Esophagus muscularis mucosa (tissue), 4 donors: ENCODE data around the gene DOCK1. TPM values are rescaled to one million over a fixed set of nuclear protein-coding genes. Genes with fewer than 3 reads are reported as not detected.

Source experiments
- DNase-seq: peaks from one replicate; pipeline ENCODE4 v3.0.0-alpha.2; 2017; ENCODE audit errors: extremely low spot score
- H3K27ac ChIP-seq, 4 donors: fragments of 200-600 bp; sonication (generic); replicated peaks in 1 of 4; 1 replicate in 3 of 4; 2 replicates in 1 of 4; pipeline ENCODE4 v1.5.1; 2016 to 2019; ENCODE audit warnings: mild to moderate bottlenecking in 1 of 4
- H3K27me3 ChIP-seq, 4 donors: fragments of 200-600 bp; sonication (generic); one replicate each; pipeline versions ENCODE4 v1.5.1 to v1.6.0; 2016 to 2019
- H3K36me3 ChIP-seq, 4 donors: fragments of 200-600 bp; sonication (generic); one replicate each; pipeline ENCODE4 v1.5.1; 2016 to 2019
- H3K4me1 ChIP-seq, 4 donors: fragments of 200-600 bp; sonication (generic); one replicate each; pipeline ENCODE4 v1.5.1; 2016 to 2019
- H3K4me3 ChIP-seq, 4 donors: fragments of 200-600 bp; sonication (generic); 1 replicate in 2 of 4; 2 replicates in 2 of 4; pipeline ENCODE4 v1.5.1; 2016 to 2019; ENCODE audit warnings: mild to moderate bottlenecking in 4 of 4, moderate library complexity in 1 of 4
- H3K9me3 ChIP-seq, 4 donors: fragments of 200-600 bp; sonication (generic); 1 replicate in 3 of 4; 2 replicates in 1 of 4; pipeline ENCODE4 v1.5.1; 2016 to 2019
- CTCF ChIP-seq, 3 experiments: fragments of 200-600 bp in 2 of 3; fragments of 450-650 bp in 1 of 3; sonication (generic) in 2 of 3; IDR thresholded peaks; one replicate each; pipeline ENCODE4 v1.5.1; 2017 to 2019; ENCODE audit warnings: antibody characterized with exemption in 3 of 3, mild to moderate bottlenecking in 2 of 3, moderate library complexity in 1 of 3
- EP300 ChIP-seq: sonication (generic); formaldehyde crosslinking; IDR thresholded peaks from one replicate; pipeline ENCODE4 v1.6.1; 2017; ENCODE audit warnings: antibody characterized with exemption
- POLR2A ChIP-seq: fragments of 450-650 bp; IDR thresholded peaks from one replicate; pipeline ENCODE4 v1.6.1; 2017; ENCODE audit warnings: antibody characterized with exemption, moderate library complexity, mild to moderate bottlenecking, low read depth
- POLR2AphosphoS5 ChIP-seq, 2 donors: sonication (generic); formaldehyde crosslinking; IDR thresholded peaks; one replicate each; pipeline ENCODE4 v1.6.1; 2017; ENCODE audit warnings: antibody characterized with exemption in 2 of 2
- WGBS: methylation state at CpG from one replicate; pipeline ENCODE4 v1.1.5; 2018; 5-methylcytosine and 5-hydroxymethylcytosine counted together
- intact Hi-C: fragments of 100-400 bp; cut with DNase I; formaldehyde crosslinking; loops from one replicate; pipeline ENCODE4 v1.15.1; 2023
- total RNA-seq, 4 donors: library from RNA; depleted of rRNA; stranded (reverse); fragments of >200 nt; gene quantifications; one replicate each; pipeline versions ENCODE4 v1.1.0 to v1.2.1, GENCODE V29; 2016

Gene DOCK1
- total RNA-seq, 4 donors from 2014 or later: 41.4 to 60.3 (median 55.3) TPM

- Histone ChIP-seq H3K27ac (no peak overlapping the region), H3K4me3 (no peak overlapping the region), H3K4me1 (no peaks in the 10 kb centered on the region), H3K27me3 (no peaks in the 10 kb centered on the region), H3K9me3 (no peaks in the 10 kb centered on the region), H3K36me3 (peaks cover 4 to 20% (median 17%) of the 10 kb centered on the region in 4 donors)
- 73% methylated on average over 1 of the region's 1 CpG for WGBS
- intact Hi-C loops: no loop called here
- TF ChIP-seq POLR2AphosphoS5 (IDR thresholded peaks at IDR 0.05) (no peak), EP300 (no peak), POLR2A (no peak), CTCF (IDR thresholded peaks at IDR 0.05) (no peak)
- no peak for DNase-seq
Observed at GRCh38 chr10:127354992-127355391, 449.8 kb downstream of the DOCK1 start.

- intact Hi-C loops: no loop called here
- no peak for DNase-seq
- TF ChIP-seq EP300: no peak
- no peak for TF ChIP-seq CTCF (IDR thresholded peaks at IDR 0.05)
- TF ChIP-seq POLR2A: no peak
- no peak for TF ChIP-seq POLR2AphosphoS5 (IDR thresholded peaks at IDR 0.05)
- no peak overlapping the region for H3K4me3 ChIP-seq
- H3K4me1 ChIP-seq: no peaks in the 10 kb centered on the region
- H3K9me3 ChIP-seq: no peaks in the 10 kb centered on the region
- no peaks in the 10 kb centered on the region for H3K27me3 ChIP-seq
- no peak overlapping the region for H3K27ac ChIP-seq
- H3K36me3 ChIP-seq: peaks cover 4 to 20% (median 17%) of the 10 kb centered on the region in 4 donors
- WGBS: 73% methylated on average over 6 of the region's 6 CpGs
Observed at GRCh38 chr10:127356360-127356759, 451.1 kb downstream of the DOCK1 start.

GRCh38 chr10:127357265-127357664 lies 452.0 kb downstream of the DOCK1 start:
- Histone ChIP-seq H3K9me3 (no peaks in the 10 kb centered on the region), H3K27ac (no peak overlapping the region), H3K36me3 (peaks cover 4 to 28% (median 20%) of the 10 kb centered on the region in 4 donors), H3K27me3 (no peaks in the 10 kb centered on the region), H3K4me1 (no peaks in the 10 kb centered on the region), H3K4me3 (no peak overlapping the region)
- 94% methylated on average over 6 of the region's 6 CpGs for WGBS
- no peak for DNase-seq
- no peak for TF ChIP-seq POLR2A
- intact Hi-C loops: no loop called here

- Histone ChIP-seq H3K36me3 (peaks cover 4 to 38% (median 23%) of the 10 kb centered on the region in 4 donors), H3K27me3 (no peaks in the 10 kb centered on the region), H3K27ac (no peak overlapping the region), H3K9me3 (no peaks in the 10 kb centered on the region), H3K4me3 (no peak overlapping the region), H3K4me1 (no peaks in the 10 kb centered on the region)
- TF ChIP-seq POLR2A (no peak), POLR2AphosphoS5 (IDR thresholded peaks at IDR 0.05) (no peak), CTCF (IDR thresholded peaks at IDR 0.05) (no peak), EP300 (no peak)
- intact Hi-C loops: no loop called here
- DNase-seq: no peak
- 89% methylated on average over 9 of the region's 9 CpGs for WGBS
Observed at GRCh38 chr10:127358337-127358736, 453.1 kb downstream of the DOCK1 start.

GRCh38 chr10:127364034-127364433 lies 458.8 kb downstream of the DOCK1 start:
- intact Hi-C loops: no loop called here
- no peak overlapping the region for H3K4me3 ChIP-seq
- no peak overlapping the region for H3K27ac ChIP-seq
- DNase-seq: no peak
- TF ChIP-seq CTCF (IDR thresholded peaks at IDR 0.05) (no peak), POLR2A (no peak), EP300 (no peak), POLR2AphosphoS5 (IDR thresholded peaks at IDR 0.05) (no peak)
- WGBS: 89% methylated on average over 11 of the region's 11 CpGs
- no peaks in the 10 kb centered on the region for H3K9me3 ChIP-seq
- no peaks in the 10 kb centered on the region for H3K27me3 ChIP-seq
- H3K4me1 ChIP-seq: no peaks in the 10 kb centered on the region
- H3K36me3 ChIP-seq: peaks cover 0 to 52% (median 25%) of the 10 kb centered on the region in 4 donors
